ENCODE measurements around the gene PPM1A.

The PPM1A gene

GRCh38 chr14:60323199-60323896 lies 74.3 kb downstream of the PPM1A start:
- no peak for DNase-seq (ENCODE audit: low spot score)

GRCh38 chr14:60324837-60325236 lies 75.8 kb downstream of the PPM1A start:
- no peak for DNase-seq (ENCODE audit: low spot score)

GRCh38 chr14:60326274-60326673 lies 77.3 kb downstream of the PPM1A start:
- no peak for DNase-seq (ENCODE audit: low spot score)

GRCh38 chr14:60327447-60328331 lies 78.7 kb downstream of the PPM1A start:
- peak; percentile 20 for DNase-seq (ENCODE audit: low spot score)

GRCh38 chr14:60328583-60328982 lies 79.6 kb downstream of the PPM1A start:
- DNase-seq (ENCODE audit: low spot score), result no peak

- no peak for DNase-seq (ENCODE audit: low spot score)
Measured at GRCh38 chr14:60329274-60329673, 80.3 kb downstream of the PPM1A start.

GRCh38 chr14:60331201-60332045 lies 82.4 kb downstream of the PPM1A start:
- peak; percentile 67 for DNase-seq (ENCODE audit: low spot score)

- no peak for DNase-seq (ENCODE audit: low spot score)
Measured at GRCh38 chr14:60332046-60332399, 83.0 kb downstream of the PPM1A start.

GRCh38 chr14:60332869-60333268 lies 83.8 kb downstream of the PPM1A start:
- no peak for DNase-seq (ENCODE audit: low spot score)

- DNase-seq (ENCODE audit: low spot score), result no peak
Measured at GRCh38 chr14:60339571-60339970, 90.5 kb downstream of the PPM1A start.

- DNase-seq (ENCODE audit: low spot score), result no peak
Measured at GRCh38 chr14:60343571-60344071, 94.6 kb downstream of the PPM1A start.

GRCh38 chr14:60344751-60345150 lies 95.7 kb downstream of the PPM1A start:
- DNase-seq (ENCODE audit: low spot score), result no peak

GRCh38 chr14:60346706-60347105 lies 97.7 kb downstream of the PPM1A start:
- DNase-seq (ENCODE audit: low spot score), result no peak

- no peak for DNase-seq (ENCODE audit: low spot score)
Measured at GRCh38 chr14:60348211-60348610, 99.2 kb downstream of the PPM1A start.
